Fibroblast of mammary gland (primary cell): ENCODE data around the gene FAM174A.
"Not testable (repeated sequence)": the region's sequence is repeated elsewhere in the genome, so short reads cannot be mapped to it uniquely, and the experiment has no call there.

Source experiments
- DNase-seq: peaks from one replicate; pipeline ENCODE4 v3.0.0-alpha.2; 2010; ENCODE audit warnings: low read depth
- H3K4me3 ChIP-seq: 2 replicates; pipeline ENCODE4 v1.5.1; 2011; ENCODE audit warnings: low read depth, mild to moderate bottlenecking, low read length, moderate library complexity; ENCODE audit not compliant: control insufficient read depth
- CTCF ChIP-seq: conservative IDR thresholded peaks from 2 replicates; pipeline ENCODE4 v1.5.1; 2011; ENCODE audit warnings: low read depth, low read length, inconsistent platforms; ENCODE audit not compliant: control insufficient read depth, insufficient read depth

Gene FAM174A

GRCh38 chr5:100595152-100595811 lies 60.1 kb downstream of the FAM174A start:
- peak overlapping the region; percentile 17 for H3K4me3 ChIP-seq
- DNase-seq: peak; percentile 96
- TF ChIP-seq CTCF: no peak

- H3K4me3 ChIP-seq: peak overlapping the region; percentile 17
- TF ChIP-seq CTCF: no peak
- no peak for DNase-seq
These were observed 60.6 kb downstream of the FAM174A start for GRCh38 chr5:100595812-100596173.

- DNase-seq: no peak
These were observed 63.3 kb downstream of the FAM174A start for GRCh38 chr5:100598446-100598845.

GRCh38 chr5:100600298-100600994 lies 65.3 kb downstream of the FAM174A start:
- DNase-seq: no peak
- no peak overlapping the region for H3K4me3 ChIP-seq
- no peak for TF ChIP-seq CTCF

More at GRCh38 chr5:100598446-100598845, 63.3 kb downstream of the FAM174A start:
- H3K4me3 ChIP-seq: no peak overlapping the region
- no peak for TF ChIP-seq CTCF

- no peak overlapping the region for H3K4me3 ChIP-seq
- no peak for DNase-seq
- no peak for TF ChIP-seq CTCF
These were observed 68.0 kb downstream of the FAM174A start for GRCh38 chr5:100603141-100603540.

GRCh38 chr5:100604021-100604420 lies 68.8 kb downstream of the FAM174A start:
- not testable (repeated sequence) for H3K4me3 ChIP-seq
- DNase-seq: peak; percentile 48

GRCh38 chr5:100609594-100609993 lies 74.4 kb downstream of the FAM174A start:
- TF ChIP-seq CTCF: no peak
- no peak for DNase-seq
- no peak overlapping the region for H3K4me3 ChIP-seq
